Measurements from ENCODE around the gene RTN4RL1. TPM values are rescaled to one million over a fixed set of nuclear protein-coding genes. Genes with fewer than 3 reads are reported as not detected.

Gene RTN4RL1
- total and polyA plus RNA-seq, 2 of the 13 experiments (the other 11 are each of a cell fraction or from before 2014, with no cell fraction given), result 0.01 TPM; not detected in 1

DNA sequence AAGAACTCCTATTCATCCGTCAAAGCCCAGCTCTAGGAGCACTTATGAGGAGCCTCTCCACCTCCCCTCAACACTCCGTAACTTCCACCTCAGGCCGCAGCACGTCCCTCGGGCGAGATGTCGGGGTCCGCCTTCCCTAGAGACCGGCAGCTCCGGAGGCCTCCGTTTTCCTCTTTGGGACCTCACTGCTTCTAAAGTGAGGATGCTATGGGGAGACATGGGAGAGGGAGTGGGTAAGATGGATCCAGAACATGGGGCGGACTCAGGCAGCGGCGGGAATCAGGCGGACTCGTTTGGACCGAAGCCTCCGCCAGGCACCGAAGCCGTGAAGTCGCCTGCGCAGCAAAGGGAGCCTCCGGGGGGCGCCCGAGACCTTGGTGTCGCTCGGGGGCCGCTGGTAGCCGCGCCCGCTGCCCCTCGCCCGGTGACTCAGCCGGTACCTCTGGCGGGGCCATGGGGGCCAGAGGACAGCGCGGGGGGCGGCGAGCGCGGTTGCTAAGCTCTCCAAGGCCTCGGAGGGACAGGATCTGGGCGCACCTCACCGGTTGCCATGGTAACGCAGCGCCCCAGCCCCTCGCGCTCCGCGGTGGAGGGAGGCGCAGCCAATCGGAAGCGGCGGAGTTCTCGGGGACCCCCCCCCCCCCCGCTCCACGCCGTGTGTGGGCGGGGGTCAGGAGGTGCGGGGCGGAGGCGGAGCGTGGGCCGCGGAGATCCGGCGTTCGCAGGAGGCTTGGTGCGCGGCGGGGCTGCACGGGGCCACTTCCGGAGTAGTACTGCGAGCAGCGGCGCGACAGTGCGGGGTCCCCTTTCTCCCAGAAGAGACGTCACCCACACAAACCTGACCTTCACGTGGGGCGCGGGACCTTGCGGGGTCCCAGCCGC, 28.5 kb upstream of the RTN4RL1 start (continued):
- TF ChIP-seq ERF (CRISPR knock-in tag; IDR thresholded peaks at IDR 0.05) (no peak), SPEN (CRISPR knock-in tag; IDR thresholded peaks at IDR 0.05; ENCODE audit: low read depth) (peak; percentile 56; the same call in 1 of the 2 replicates), NFKBIZ (CRISPR knock-in tag; IDR thresholded peaks at IDR 0.05) (no peak), NBN (conservative IDR thresholded peaks at IDR 0.05) (no peak), ZNF652 (CRISPR knock-in tag; IDR thresholded peaks at IDR 0.05; ENCODE audit: borderline replicate concordance, low read depth) (no peak), U2AF2 (IDR thresholded peaks at IDR 0.05; ENCODE audit: low read depth, low read length) (no peak), POLR2A (IDR thresholded peaks at IDR 0.05; ENCODE audit: insufficient read depth in 1 of 2, low read depth in 2 of 2, low read length in 2 of 2) (no peak), KDM1A (CRISPR knock-in tag; IDR thresholded peaks at IDR 0.05) (no peak), ZNF101 (CRISPR knock-in tag; IDR thresholded peaks at IDR 0.05; ENCODE audit: borderline replicate concordance, low read depth) (no peak), GATAD2A (CRISPR knock-in tag; IDR thresholded peaks at IDR 0.05) (no peak; the same call in 1 of the 2 replicates)
- TF ChIP-seq, protein P1, sequence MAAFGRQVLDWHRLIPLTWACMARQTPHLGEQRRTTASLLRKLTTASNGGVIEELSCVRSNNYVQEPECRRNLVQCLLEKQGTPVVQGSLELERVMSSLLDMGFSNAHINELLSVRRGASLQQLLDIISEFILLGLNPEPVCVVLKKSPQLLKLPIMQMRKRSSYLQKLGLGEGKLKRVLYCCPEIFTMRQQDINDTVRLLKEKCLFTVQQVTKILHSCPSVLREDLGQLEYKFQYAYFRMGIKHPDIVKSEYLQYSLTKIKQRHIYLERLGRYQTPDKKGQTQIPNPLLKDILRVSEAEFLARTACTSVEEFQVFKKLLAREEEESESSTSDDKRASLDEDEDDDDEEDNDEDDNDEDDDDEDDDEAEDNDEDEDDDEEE (CRISPR knock-in tag; IDR thresholded peaks at IDR 0.05), result no peak
- TF ChIP-seq, protein P2, sequence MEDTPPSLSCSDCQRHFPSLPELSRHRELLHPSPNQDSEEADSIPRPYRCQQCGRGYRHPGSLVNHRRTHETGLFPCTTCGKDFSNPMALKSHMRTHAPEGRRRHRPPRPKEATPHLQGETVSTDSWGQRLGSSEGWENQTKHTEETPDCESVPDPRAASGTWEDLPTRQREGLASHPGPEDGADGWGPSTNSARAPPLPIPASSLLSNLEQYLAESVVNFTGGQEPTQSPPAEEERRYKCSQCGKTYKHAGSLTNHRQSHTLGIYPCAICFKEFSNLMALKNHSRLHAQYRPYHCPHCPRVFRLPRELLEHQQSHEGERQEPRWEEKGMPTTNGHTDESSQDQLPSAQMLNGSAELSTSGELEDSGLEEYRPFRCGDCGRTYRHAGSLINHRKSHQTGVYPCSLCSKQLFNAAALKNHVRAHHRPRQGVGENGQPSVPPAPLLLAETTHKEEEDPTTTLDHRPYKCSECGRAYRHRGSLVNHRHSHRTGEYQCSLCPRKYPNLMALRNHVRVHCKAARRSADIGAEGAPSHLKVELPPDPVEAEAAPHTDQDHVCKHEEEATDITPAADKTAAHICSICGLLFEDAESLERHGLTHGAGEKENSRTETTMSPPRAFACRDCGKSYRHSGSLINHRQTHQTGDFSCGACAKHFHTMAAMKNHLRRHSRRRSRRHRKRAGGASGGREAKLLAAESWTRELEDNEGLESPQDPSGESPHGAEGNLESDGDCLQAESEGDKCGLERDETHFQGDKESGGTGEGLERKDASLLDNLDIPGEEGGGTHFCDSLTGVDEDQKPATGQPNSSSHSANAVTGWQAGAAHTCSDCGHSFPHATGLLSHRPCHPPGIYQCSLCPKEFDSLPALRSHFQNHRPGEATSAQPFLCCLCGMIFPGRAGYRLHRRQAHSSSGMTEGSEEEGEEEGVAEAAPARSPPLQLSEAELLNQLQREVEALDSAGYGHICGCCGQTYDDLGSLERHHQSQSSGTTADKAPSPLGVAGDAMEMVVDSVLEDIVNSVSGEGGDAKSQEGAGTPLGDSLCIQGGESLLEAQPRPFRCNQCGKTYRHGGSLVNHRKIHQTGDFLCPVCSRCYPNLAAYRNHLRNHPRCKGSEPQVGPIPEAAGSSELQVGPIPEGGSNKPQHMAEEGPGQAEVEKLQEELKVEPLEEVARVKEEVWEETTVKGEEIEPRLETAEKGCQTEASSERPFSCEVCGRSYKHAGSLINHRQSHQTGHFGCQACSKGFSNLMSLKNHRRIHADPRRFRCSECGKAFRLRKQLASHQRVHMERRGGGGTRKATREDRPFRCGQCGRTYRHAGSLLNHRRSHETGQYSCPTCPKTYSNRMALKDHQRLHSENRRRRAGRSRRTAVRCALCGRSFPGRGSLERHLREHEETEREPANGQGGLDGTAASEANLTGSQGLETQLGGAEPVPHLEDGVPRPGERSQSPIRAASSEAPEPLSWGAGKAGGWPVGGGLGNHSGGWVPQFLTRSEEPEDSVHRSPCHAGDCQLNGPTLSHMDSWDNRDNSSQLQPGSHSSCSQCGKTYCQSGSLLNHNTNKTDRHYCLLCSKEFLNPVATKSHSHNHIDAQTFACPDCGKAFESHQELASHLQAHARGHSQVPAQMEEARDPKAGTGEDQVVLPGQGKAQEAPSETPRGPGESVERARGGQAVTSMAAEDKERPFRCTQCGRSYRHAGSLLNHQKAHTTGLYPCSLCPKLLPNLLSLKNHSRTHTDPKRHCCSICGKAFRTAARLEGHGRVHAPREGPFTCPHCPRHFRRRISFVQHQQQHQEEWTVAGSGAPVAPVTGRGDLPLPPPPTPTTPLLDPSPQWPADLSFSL (CRISPR knock-in tag; IDR thresholded peaks at IDR 0.05), result no peak
- TF ChIP-seq, protein P3, sequence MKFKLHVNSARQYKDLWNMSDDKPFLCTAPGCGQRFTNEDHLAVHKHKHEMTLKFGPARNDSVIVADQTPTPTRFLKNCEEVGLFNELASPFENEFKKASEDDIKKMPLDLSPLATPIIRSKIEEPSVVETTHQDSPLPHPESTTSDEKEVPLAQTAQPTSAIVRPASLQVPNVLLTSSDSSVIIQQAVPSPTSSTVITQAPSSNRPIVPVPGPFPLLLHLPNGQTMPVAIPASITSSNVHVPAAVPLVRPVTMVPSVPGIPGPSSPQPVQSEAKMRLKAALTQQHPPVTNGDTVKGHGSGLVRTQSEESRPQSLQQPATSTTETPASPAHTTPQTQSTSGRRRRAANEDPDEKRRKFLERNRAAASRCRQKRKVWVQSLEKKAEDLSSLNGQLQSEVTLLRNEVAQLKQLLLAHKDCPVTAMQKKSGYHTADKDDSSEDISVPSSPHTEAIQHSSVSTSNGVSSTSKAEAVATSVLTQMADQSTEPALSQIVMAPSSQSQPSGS (CRISPR knock-in tag; IDR thresholded peaks at IDR 0.05), result no peak
- TF ChIP-seq, protein P4, sequence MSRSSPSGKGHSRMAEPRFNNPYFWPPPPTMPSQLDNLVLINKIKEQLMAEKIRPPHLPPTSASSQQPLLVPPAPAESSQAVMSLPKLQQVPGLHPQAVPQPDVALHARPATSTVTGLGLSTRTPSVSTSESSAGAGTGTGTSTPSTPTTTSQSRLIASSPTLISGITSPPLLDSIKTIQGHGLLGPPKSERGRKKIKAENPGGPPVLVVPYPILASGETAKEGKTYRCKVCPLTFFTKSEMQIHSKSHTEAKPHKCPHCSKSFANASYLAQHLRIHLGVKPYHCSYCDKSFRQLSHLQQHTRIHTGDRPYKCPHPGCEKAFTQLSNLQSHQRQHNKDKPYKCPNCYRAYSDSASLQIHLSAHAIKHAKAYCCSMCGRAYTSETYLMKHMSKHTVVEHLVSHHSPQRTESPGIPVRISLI (CRISPR knock-in tag; IDR thresholded peaks at IDR 0.05; ENCODE audit: borderline replicate concordance), result no peak; the same call in 1 of the 2 replicates
- TF ChIP-seq, protein P5, sequence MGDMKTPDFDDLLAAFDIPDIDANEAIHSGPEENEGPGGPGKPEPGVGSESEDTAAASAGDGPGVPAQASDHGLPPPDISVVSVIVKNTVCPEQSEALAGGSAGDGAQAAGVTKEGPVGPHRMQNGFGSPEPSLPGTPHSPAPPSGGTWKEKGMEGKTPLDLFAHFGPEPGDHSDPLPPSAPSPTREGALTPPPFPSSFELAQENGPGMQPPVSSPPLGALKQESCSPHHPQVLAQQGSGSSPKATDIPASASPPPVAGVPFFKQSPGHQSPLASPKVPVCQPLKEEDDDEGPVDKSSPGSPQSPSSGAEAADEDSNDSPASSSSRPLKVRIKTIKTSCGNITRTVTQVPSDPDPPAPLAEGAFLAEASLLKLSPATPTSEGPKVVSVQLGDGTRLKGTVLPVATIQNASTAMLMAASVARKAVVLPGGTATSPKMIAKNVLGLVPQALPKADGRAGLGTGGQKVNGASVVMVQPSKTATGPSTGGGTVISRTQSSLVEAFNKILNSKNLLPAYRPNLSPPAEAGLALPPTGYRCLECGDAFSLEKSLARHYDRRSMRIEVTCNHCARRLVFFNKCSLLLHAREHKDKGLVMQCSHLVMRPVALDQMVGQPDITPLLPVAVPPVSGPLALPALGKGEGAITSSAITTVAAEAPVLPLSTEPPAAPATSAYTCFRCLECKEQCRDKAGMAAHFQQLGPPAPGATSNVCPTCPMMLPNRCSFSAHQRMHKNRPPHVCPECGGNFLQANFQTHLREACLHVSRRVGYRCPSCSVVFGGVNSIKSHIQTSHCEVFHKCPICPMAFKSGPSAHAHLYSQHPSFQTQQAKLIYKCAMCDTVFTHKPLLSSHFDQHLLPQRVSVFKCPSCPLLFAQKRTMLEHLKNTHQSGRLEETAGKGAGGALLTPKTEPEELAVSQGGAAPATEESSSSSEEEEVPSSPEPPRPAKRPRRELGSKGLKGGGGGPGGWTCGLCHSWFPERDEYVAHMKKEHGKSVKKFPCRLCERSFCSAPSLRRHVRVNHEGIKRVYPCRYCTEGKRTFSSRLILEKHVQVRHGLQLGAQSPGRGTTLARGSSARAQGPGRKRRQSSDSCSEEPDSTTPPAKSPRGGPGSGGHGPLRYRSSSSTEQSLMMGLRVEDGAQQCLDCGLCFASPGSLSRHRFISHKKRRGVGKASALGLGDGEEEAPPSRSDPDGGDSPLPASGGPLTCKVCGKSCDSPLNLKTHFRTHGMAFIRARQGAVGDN (CRISPR knock-in tag; IDR thresholded peaks at IDR 0.05), result peak; percentile 67

Data from HepG2 (cell line).